SU-DHL-6 (cell line): ENCODE measurements around the gene TNNI3K.

Source experiments
- H2AFZ ChIP-seq: fragments of 200-600 bp; sonication (generic); 2 replicates; pipeline ENCODE4 v1.6.1; 2014; ENCODE audit warnings: low read depth, mild to moderate bottlenecking, moderate library complexity, mixed read lengths, antibody characterized with exemption, low read length; ENCODE audit not compliant: severe bottlenecking
- H3F3A ChIP-seq: fragments of 200-600 bp; shearing (Covaris generic); 2 replicates; pipeline ENCODE4 v1.6.0; 2016; ENCODE audit warnings: antibody characterized with exemption, mild to moderate bottlenecking; ENCODE audit not compliant: insufficient read depth
- H3K27ac ChIP-seq: fragments of 200-600 bp; sonication (generic); 2 replicates; pipeline ENCODE4 v1.5.1; 2016; ENCODE audit warnings: low read depth, mild to moderate bottlenecking, low read length, moderate library complexity, mixed read lengths
- H3K27me3 ChIP-seq: fragments of 200-600 bp; sonication (generic), shearing (Covaris generic); 2 replicates; pipeline ENCODE4 v1.6.0; 2014; ENCODE audit warnings: mild to moderate bottlenecking, low read length
- H3K36me3 ChIP-seq: fragments of 200-600 bp; sonication (generic); 2 replicates; pipeline ENCODE4 v1.6.1; 2014; ENCODE audit warnings: mild to moderate bottlenecking, low read length, mixed read lengths
- H3K4me2 ChIP-seq: fragments of 300-600, 200-600 bp; shearing (Covaris generic), sonication (generic); 2 replicates; pipeline ENCODE4 v1.6.0; 2014; ENCODE audit warnings: low read length, low read depth, mild to moderate bottlenecking; ENCODE audit not compliant: poor library complexity, severe bottlenecking
- H3K4me3 ChIP-seq: fragments of 200-600 bp; sonication (generic); 2 replicates; pipeline ENCODE4 v1.5.1; 2014; ENCODE audit warnings: antibody characterized with exemption, low read length, mild to moderate bottlenecking, mixed read lengths; ENCODE audit not compliant: insufficient read depth, poor library complexity, severe bottlenecking
- H3K79me2 ChIP-seq: fragments of 200-600 bp; sonication (generic); 2 replicates; pipeline ENCODE4 v1.6.1; 2014; ENCODE audit warnings: mild to moderate bottlenecking, low read length, moderate library complexity; ENCODE audit not compliant: insufficient read depth
- H3K9ac ChIP-seq: fragments of 200-600 bp; sonication (generic); 2 replicates; pipeline ENCODE4 v1.7.0; 2014; ENCODE audit warnings: mild to moderate bottlenecking, low read length
- H3K9me2 ChIP-seq: fragments of 200-600 bp; sonication (generic); replicated peaks from 2 replicates; pipeline ENCODE4 v1.6.1; 2014; ENCODE audit warnings: low read length; ENCODE audit not compliant: insufficient read depth
- H3K9me3 ChIP-seq: fragments of 200-600 bp; sonication (generic); 2 replicates; pipeline ENCODE4 v1.6.1; 2014; ENCODE audit warnings: low read length, mixed read lengths; ENCODE audit not compliant: insufficient read depth
- H4K20me1 ChIP-seq: fragments of 200-600 bp; sonication (generic); 2 replicates; pipeline ENCODE4 v1.6.1; 2014; ENCODE audit warnings: low read depth, mild to moderate bottlenecking, antibody characterized with exemption, low read length, moderate library complexity, mixed read lengths
- CTCF ChIP-seq: fragments of 200-600 bp; sonication (generic); IDR thresholded peaks from one replicate; pipeline ENCODE4 v1.5.1; 2017; ENCODE audit warnings: antibody characterized with exemption, mild to moderate bottlenecking, low read length, moderate library complexity; ENCODE audit not compliant: insufficient read depth, poor library complexity, severe bottlenecking
- EZH2phosphoT487 ChIP-seq: fragments of 200-600 bp; sonication (generic), shearing (Covaris generic); conservative IDR thresholded peaks from 2 replicates; pipeline ENCODE4 v1.6.1; 2018; ENCODE audit warnings: mild to moderate bottlenecking, antibody characterized with exemption, low read length, moderate library complexity, mixed read lengths

The TNNI3K gene

GRCh38 chr1:74396462-74396861 lies 161.3 kb downstream of the TNNI3K start:
- Histone ChIP-seq H3K9me3 (no peaks in the 10 kb centered on the region; the same call in 1 of the 2 replicates), H3F3A (no peaks in the 10 kb centered on the region), H4K20me1 (no peaks in the 10 kb centered on the region), H2AFZ (no peak overlapping the region), H3K27me3 (no peaks in the 10 kb centered on the region), H3K9me2 (no peaks in the 10 kb centered on the region), H3K79me2 (no peaks in the 10 kb centered on the region), H3K36me3 (no peaks in the 10 kb centered on the region), H3K4me2 (no peak overlapping the region), H3K27ac (no peak overlapping the region), H3K4me3 (no peak overlapping the region), H3K9ac (no peak overlapping the region)
- TF ChIP-seq EZH2phosphoT487 (no peak), CTCF (no peak)

- Histone ChIP-seq H3K36me3 (no peaks in the 10 kb centered on the region), H2AFZ (no peak overlapping the region), H3K4me3 (no peak overlapping the region), H3F3A (no peaks in the 10 kb centered on the region), H3K9me2 (no peaks in the 10 kb centered on the region), H4K20me1 (no peaks in the 10 kb centered on the region), H3K27me3 (no peaks in the 10 kb centered on the region), H3K9ac (no peak overlapping the region), H3K4me2 (no peak overlapping the region), H3K27ac (no peak overlapping the region), H3K79me2 (no peaks in the 10 kb centered on the region), H3K9me3 (no peaks in the 10 kb centered on the region; the same call in 1 of the 2 replicates)
- TF ChIP-seq EZH2phosphoT487: no peak
- no peak for TF ChIP-seq CTCF
These were observed 161.7 kb downstream of the TNNI3K start for GRCh38 chr1:74396933-74397332.

GRCh38 chr1:74399249-74399648 lies 164.1 kb downstream of the TNNI3K start:
- no peak overlapping the region for H2AFZ ChIP-seq
- no peaks in the 10 kb centered on the region for H3K79me2 ChIP-seq
- TF ChIP-seq EZH2phosphoT487: no peak
- no peak for TF ChIP-seq CTCF
- no peak overlapping the region for H3K9ac ChIP-seq
- no peaks in the 10 kb centered on the region for H3K27me3 ChIP-seq
- H3F3A ChIP-seq: no peaks in the 10 kb centered on the region
- H4K20me1 ChIP-seq: no peaks in the 10 kb centered on the region
- H3K4me2 ChIP-seq: no peak overlapping the region
- H3K27ac ChIP-seq: no peak overlapping the region
- H3K36me3 ChIP-seq: no peaks in the 10 kb centered on the region
- H3K9me3 ChIP-seq: no peaks in the 10 kb centered on the region; the same call in 1 of the 2 replicates
- H3K9me2 ChIP-seq: no peaks in the 10 kb centered on the region
- H3K4me3 ChIP-seq: no peak overlapping the region
